GM10248 (cell line): ENCODE data around the gene SH3RF1.

Source experiments
- CTCF ChIA-PET: fragments of 300-600 bp; sonication (Branson Sonifier 250); formaldehyde crosslinking; extraction: SDS; loops from one replicate; lab custom pipeline; 2021; ENCODE audit warnings: antibody characterized with exemption; lab: Yijun Ruan, JAX
- POLR2A ChIA-PET: fragments of 350-650 bp; sonication (Branson Sonifier 250); formaldehyde crosslinking; extraction: SDS; loops from one replicate; lab custom pipeline; 2020; ENCODE audit warnings: antibody characterized with exemption; lab: Yijun Ruan, JAX
- DNase-seq: peaks from one replicate; pipeline ENCODE4 v3.0.0; 2012; ENCODE audit errors: extremely low spot score
- CTCF ChIP-seq: IDR thresholded peaks from 2 replicates; pipeline ENCODE4 v1.5.1; 2012; ENCODE audit warnings: mild to moderate bottlenecking, low read depth; ENCODE audit errors: extremely low read depth, missing control alignments, control extremely low read depth

Gene SH3RF1

GRCh38 chr4:169132561-169133305, 138.0 kb downstream of the SH3RF1 start:
- POLR2A ChIA-PET, result no interaction called here
- CTCF ChIA-PET, result interaction anchor here (1.2 to 1.6 kb wide), 2 partner anchors 12 to 111 kb away, joined by 3 read pairs; no protein-coding TSS in a partner anchor
- DNase-seq, result no peak
- no peak for TF ChIP-seq CTCF

GRCh38 chr4:169131556-169132208, 139.1 kb downstream of the SH3RF1 start:
- POLR2A ChIA-PET, result no interaction called here
- no peak for TF ChIP-seq CTCF
- CTCF ChIA-PET, result no interaction called here
- DNase-seq, result no peak

- CTCF ChIA-PET, result interaction anchor here (1.2 to 1.5 kb wide), 3 partner anchors 8 to 60 kb away, joined by 3 to 6 read pairs (median 3); no protein-coding TSS in a partner anchor
- no peak for TF ChIP-seq CTCF
- DNase-seq, result no peak
- POLR2A ChIA-PET, result no interaction called here
Measured at GRCh38 chr4:169128902-169129301, 141.9 kb downstream of the SH3RF1 start.

GRCh38 chr4:169127314-169127713, 143.4 kb downstream of the SH3RF1 start:
- TF ChIP-seq CTCF, result no peak
- ChIA-PET POLR2A (no interaction called here), CTCF (interaction anchor here (1.1 kb wide), 1 partner anchor 26 kb away, joined by 3 read pairs; no protein-coding TSS in a partner anchor)
- DNase-seq, result no peak

GRCh38 chr4:169124661-169125060, 146.1 kb downstream of the SH3RF1 start:
- CTCF ChIA-PET, result interaction anchor here (2.3 to 2.5 kb wide), 2 partner anchors 9 to 24 kb away, joined by 8 to 9 read pairs; no protein-coding TSS in a partner anchor
- no peak for TF ChIP-seq CTCF
- POLR2A ChIA-PET, result no interaction called here
- DNase-seq, result no peak

- CTCF ChIA-PET, result interaction anchor here (0.9 to 3.5 kb wide), 4 partner anchors 11 to 59 kb away, joined by 3 to 11 read pairs (median 4); no protein-coding TSS in a partner anchor
- DNase-seq, result no peak
- POLR2A ChIA-PET, result interaction anchor here (0.6 kb wide), 1 partner anchor 64 kb away, joined by 4 read pairs; no protein-coding TSS in a partner anchor
- no peak for TF ChIP-seq CTCF
Measured at GRCh38 chr4:169122422-169122821, 148.3 kb downstream of the SH3RF1 start.
